ENCODE data around the gene MAN1C1. TPM values are rescaled to one million over a fixed set of nuclear protein-coding genes. Genes with fewer than 3 reads are reported as not detected.
A peak's percentile ranks its signal among the peaks of the same experiment; 100 is the strongest.

The MAN1C1 gene
- 12.9 TPM for total RNA-seq

- Histone ChIP-seq H3K4me3 (ENCODE audit: low read length) (peak within 1 kb of the TSS; percentile 68), H3K27me3 (ENCODE audit: insufficient read depth, low read length) (no peaks in the 10 kb centered on the region), H3K4me1 (ENCODE audit: insufficient read depth, low read length) (peaks cover 53% of the 10 kb centered on the region), H3K9me3 (ENCODE audit: low read depth, low read length) (no peaks in the 10 kb centered on the region)
Observed at GRCh38 chr1:25616095-25616986, at the start of gene MAN1C1. Gene MAN1C1 (plus strand): TSS chr1:25616791. CDS start chr1:25617798, 1,007 bp downstream.

GRCh38 chr1:25567710-25568089, 48.9 kb upstream of the MAN1C1 start:
- Histone ChIP-seq H3K4me1 (ENCODE audit: insufficient read depth, low read length) (peaks cover 20% of the 10 kb centered on the region), H3K27me3 (ENCODE audit: insufficient read depth, low read length) (no peaks in the 10 kb centered on the region)

GRCh38 chr1:25568090-25568833, 48.3 kb upstream of the MAN1C1 start:
- Histone ChIP-seq H3K27me3 (ENCODE audit: insufficient read depth, low read length) (no peaks in the 10 kb centered on the region), H3K4me1 (ENCODE audit: insufficient read depth, low read length) (peaks cover 16% of the 10 kb centered on the region), H3K4me3 (ENCODE audit: low read length) (no peak overlapping the region), H3K9me3 (ENCODE audit: low read depth, low read length) (no peaks in the 10 kb centered on the region)

More at GRCh38 chr1:25567710-25568089, 48.9 kb upstream of the MAN1C1 start:
- Histone ChIP-seq H3K9me3 (ENCODE audit: low read depth, low read length) (no peaks in the 10 kb centered on the region), H3K4me3 (ENCODE audit: low read length) (no peak overlapping the region)

GRCh38 chr1:25568834-25569596, 47.6 kb upstream of the MAN1C1 start:
- H3K4me1 ChIP-seq (ENCODE audit: insufficient read depth, low read length), result peaks cover 16% of the 10 kb centered on the region

GRCh38 chr1:25569597-25570396, 46.8 kb upstream of the MAN1C1 start:
- Histone ChIP-seq H3K9me3 (ENCODE audit: low read depth, low read length) (no peaks in the 10 kb centered on the region), H3K4me3 (ENCODE audit: low read length) (no peak overlapping the region), H3K4me1 (ENCODE audit: insufficient read depth, low read length) (peaks cover 11% of the 10 kb centered on the region), H3K27me3 (ENCODE audit: insufficient read depth, low read length) (no peaks in the 10 kb centered on the region)

More at GRCh38 chr1:25568834-25569596, 47.6 kb upstream of the MAN1C1 start:
- no peaks in the 10 kb centered on the region for H3K9me3 ChIP-seq (ENCODE audit: low read depth, low read length)
- H3K4me3 ChIP-seq (ENCODE audit: low read length), result no peak overlapping the region
- no peaks in the 10 kb centered on the region for H3K27me3 ChIP-seq (ENCODE audit: insufficient read depth, low read length)

GRCh38 chr1:25570798-25571521, 45.6 kb upstream of the MAN1C1 start:
- H3K27me3 ChIP-seq (ENCODE audit: insufficient read depth, low read length), result no peaks in the 10 kb centered on the region
- no peak overlapping the region for H3K4me3 ChIP-seq (ENCODE audit: low read length)
- H3K9me3 ChIP-seq (ENCODE audit: low read depth, low read length), result no peaks in the 10 kb centered on the region
- H3K4me1 ChIP-seq (ENCODE audit: insufficient read depth, low read length), result peaks cover 3% of the 10 kb centered on the region

GRCh38 chr1:25571522-25571970, 45.0 kb upstream of the MAN1C1 start:
- Histone ChIP-seq H3K4me1 (ENCODE audit: insufficient read depth, low read length) (peaks cover 3% of the 10 kb centered on the region), H3K27me3 (ENCODE audit: insufficient read depth, low read length) (no peaks in the 10 kb centered on the region), H3K9me3 (ENCODE audit: low read depth, low read length) (no peaks in the 10 kb centered on the region), H3K4me3 (ENCODE audit: low read length) (no peak overlapping the region)

GRCh38 chr1:25572107-25572506, 44.5 kb upstream of the MAN1C1 start:
- Histone ChIP-seq H3K4me1 (ENCODE audit: insufficient read depth, low read length) (peaks cover 3% of the 10 kb centered on the region), H3K4me3 (ENCODE audit: low read length) (no peak overlapping the region), H3K27me3 (ENCODE audit: insufficient read depth, low read length) (no peaks in the 10 kb centered on the region), H3K9me3 (ENCODE audit: low read depth, low read length) (no peaks in the 10 kb centered on the region)

- Histone ChIP-seq H3K9me3 (ENCODE audit: low read depth, low read length) (no peaks in the 10 kb centered on the region), H3K27me3 (ENCODE audit: insufficient read depth, low read length) (no peaks in the 10 kb centered on the region), H3K4me1 (ENCODE audit: insufficient read depth, low read length) (peaks cover 3% of the 10 kb centered on the region), H3K4me3 (ENCODE audit: low read length) (no peak overlapping the region)
Observed at GRCh38 chr1:25572708-25573590, 43.6 kb upstream of the MAN1C1 start.

GRCh38 chr1:25573591-25573930, 43.0 kb upstream of the MAN1C1 start:
- Histone ChIP-seq H3K4me3 (ENCODE audit: low read length) (no peak overlapping the region), H3K4me1 (ENCODE audit: insufficient read depth, low read length) (no peaks in the 10 kb centered on the region), H3K27me3 (ENCODE audit: insufficient read depth, low read length) (no peaks in the 10 kb centered on the region), H3K9me3 (ENCODE audit: low read depth, low read length) (no peaks in the 10 kb centered on the region)

- no peaks in the 10 kb centered on the region for H3K27me3 ChIP-seq (ENCODE audit: insufficient read depth, low read length)
- no peaks in the 10 kb centered on the region for H3K9me3 ChIP-seq (ENCODE audit: low read depth, low read length)
- H3K4me3 ChIP-seq (ENCODE audit: low read length), result no peak overlapping the region
- H3K4me1 ChIP-seq (ENCODE audit: insufficient read depth, low read length), result no peaks in the 10 kb centered on the region
Observed at GRCh38 chr1:25573961-25574360, 42.6 kb upstream of the MAN1C1 start.

- no peaks in the 10 kb centered on the region for H3K4me1 ChIP-seq (ENCODE audit: insufficient read depth, low read length)
Observed at GRCh38 chr1:25575191-25575590, 41.4 kb upstream of the MAN1C1 start.

More at GRCh38 chr1:25575191-25575590, 41.4 kb upstream of the MAN1C1 start:
- H3K27me3 ChIP-seq (ENCODE audit: insufficient read depth, low read length), result no peaks in the 10 kb centered on the region
- H3K9me3 ChIP-seq (ENCODE audit: low read depth, low read length), result no peaks in the 10 kb centered on the region
- no peak overlapping the region for H3K4me3 ChIP-seq (ENCODE audit: low read length)
